ENCODE measurements around the gene PRKCQ. TPM values are rescaled to one million over a fixed set of nuclear protein-coding genes. Genes with fewer than 3 reads are reported as not detected.

The PRKCQ gene
- total and polyA plus RNA-seq, 3 donors from 2014 or later: 2.5 to 3.0 (median 2.9) TPM

GRCh38 chr10:6520138-6520537 is 59.9 kb downstream of the PRKCQ start:
- intact Hi-C loops (cut with DNase I; ENCODE audit: low total_unique reads): no loop called here
- Histone ChIP-seq H3K36me3 (ENCODE audit: low read depth, missing control alignments) (no peaks in the 10 kb centered on the region), H3K27ac (no peak overlapping the region), H3K4me1 (no peaks in the 10 kb centered on the region), H3K9me3 (no peaks in the 10 kb centered on the region), H3K4me3 (no peak overlapping the region), H3K27me3 (no peaks in the 10 kb centered on the region)
- WGBS, 2 donors: 87 to 90% methylated on average over 10 of the region's 10 CpGs
- TF ChIP-seq POLR2A (IDR thresholded peaks at IDR 0.05): no peak
- no peak for DNase-seq

- intact Hi-C loops (cut with DNase I; ENCODE audit: low total_unique reads): no loop called here
- TF ChIP-seq CTCF (IDR thresholded peaks at IDR 0.05): no peak
- no peak for TF ChIP-seq POLR2A (IDR thresholded peaks at IDR 0.05)
- 74 to 78% methylated on average over 5 of the region's 5 CpGs for WGBS, 2 donors
- no peak for DNase-seq
- H3K27ac ChIP-seq: no peak overlapping the region
- H3K36me3 ChIP-seq (ENCODE audit: low read depth, missing control alignments): no peaks in the 10 kb centered on the region
- no peaks in the 10 kb centered on the region for H3K27me3 ChIP-seq
- no peaks in the 10 kb centered on the region for H3K4me1 ChIP-seq
- H3K4me3 ChIP-seq: no peak overlapping the region
- H3K9me3 ChIP-seq: no peaks in the 10 kb centered on the region
These were observed 61.2 kb downstream of the PRKCQ start for GRCh38 chr10:6518791-6519429.

GRCh38 chr10:6516929-6517284 is 63.2 kb downstream of the PRKCQ start:
- H3K9me3 ChIP-seq: no peaks in the 10 kb centered on the region
- no peak for DNase-seq
- TF ChIP-seq CTCF (IDR thresholded peaks at IDR 0.05) (no peak), POLR2A (IDR thresholded peaks at IDR 0.05) (no peak)
- H3K4me3 ChIP-seq: no peak overlapping the region
- H3K27ac ChIP-seq: no peak overlapping the region
- no peaks in the 10 kb centered on the region for H3K36me3 ChIP-seq (ENCODE audit: low read depth, missing control alignments)
- WGBS, 2 donors: 77 to 81% methylated on average over 5 of the region's 5 CpGs
- H3K27me3 ChIP-seq: no peaks in the 10 kb centered on the region
- intact Hi-C loops (cut with DNase I; ENCODE audit: low total_unique reads): no loop called here
- H3K4me1 ChIP-seq: no peaks in the 10 kb centered on the region

GRCh38 chr10:6516281-6516928 is 63.7 kb downstream of the PRKCQ start:
- TF ChIP-seq POLR2A (IDR thresholded peaks at IDR 0.05) (no peak), CTCF (IDR thresholded peaks at IDR 0.05) (no peak)
- Histone ChIP-seq H3K36me3 (ENCODE audit: low read depth, missing control alignments) (no peaks in the 10 kb centered on the region), H3K27me3 (no peaks in the 10 kb centered on the region), H3K27ac (no peak overlapping the region), H3K4me1 (no peaks in the 10 kb centered on the region), H3K4me3 (no peak overlapping the region), H3K9me3 (no peaks in the 10 kb centered on the region)
- intact Hi-C loops (cut with DNase I; ENCODE audit: low total_unique reads): no loop called here
- no peak for DNase-seq
- WGBS, 2 donors: 47 to 53% methylated on average over 7 of the region's 7 CpGs

GRCh38 chr10:6514844-6515780 is 65.0 kb downstream of the PRKCQ start:
- no peak for DNase-seq
- no peaks in the 10 kb centered on the region for H3K27me3 ChIP-seq
- no peak overlapping the region for H3K4me3 ChIP-seq
- H3K9me3 ChIP-seq: no peaks in the 10 kb centered on the region
- intact Hi-C loops (cut with DNase I; ENCODE audit: low total_unique reads): no loop called here
- no peak overlapping the region for H3K27ac ChIP-seq
- H3K4me1 ChIP-seq: no peaks in the 10 kb centered on the region
- H3K36me3 ChIP-seq (ENCODE audit: low read depth, missing control alignments): no peaks in the 10 kb centered on the region
- 84% methylated on average over 15 of the region's 15 CpGs for WGBS, 2 donors
- no peak for TF ChIP-seq CTCF (IDR thresholded peaks at IDR 0.05)
- TF ChIP-seq POLR2A (IDR thresholded peaks at IDR 0.05): no peak

Data from testis (tissue), 3 donors.